HG03139 (cell line): Measurements from ENCODE around the gene CHAF1A.
A peak's percentile ranks its signal among the peaks of the same experiment; 100 is the strongest.

Experiments used
- ATAC-seq: cut with Tn5 transposase; IDR thresholded peaks from one replicate; pipeline ENCODE4 v1.9.1; 2021; ENCODE audit not compliant: unreplicated experiment

The CHAF1A gene

DNA sequence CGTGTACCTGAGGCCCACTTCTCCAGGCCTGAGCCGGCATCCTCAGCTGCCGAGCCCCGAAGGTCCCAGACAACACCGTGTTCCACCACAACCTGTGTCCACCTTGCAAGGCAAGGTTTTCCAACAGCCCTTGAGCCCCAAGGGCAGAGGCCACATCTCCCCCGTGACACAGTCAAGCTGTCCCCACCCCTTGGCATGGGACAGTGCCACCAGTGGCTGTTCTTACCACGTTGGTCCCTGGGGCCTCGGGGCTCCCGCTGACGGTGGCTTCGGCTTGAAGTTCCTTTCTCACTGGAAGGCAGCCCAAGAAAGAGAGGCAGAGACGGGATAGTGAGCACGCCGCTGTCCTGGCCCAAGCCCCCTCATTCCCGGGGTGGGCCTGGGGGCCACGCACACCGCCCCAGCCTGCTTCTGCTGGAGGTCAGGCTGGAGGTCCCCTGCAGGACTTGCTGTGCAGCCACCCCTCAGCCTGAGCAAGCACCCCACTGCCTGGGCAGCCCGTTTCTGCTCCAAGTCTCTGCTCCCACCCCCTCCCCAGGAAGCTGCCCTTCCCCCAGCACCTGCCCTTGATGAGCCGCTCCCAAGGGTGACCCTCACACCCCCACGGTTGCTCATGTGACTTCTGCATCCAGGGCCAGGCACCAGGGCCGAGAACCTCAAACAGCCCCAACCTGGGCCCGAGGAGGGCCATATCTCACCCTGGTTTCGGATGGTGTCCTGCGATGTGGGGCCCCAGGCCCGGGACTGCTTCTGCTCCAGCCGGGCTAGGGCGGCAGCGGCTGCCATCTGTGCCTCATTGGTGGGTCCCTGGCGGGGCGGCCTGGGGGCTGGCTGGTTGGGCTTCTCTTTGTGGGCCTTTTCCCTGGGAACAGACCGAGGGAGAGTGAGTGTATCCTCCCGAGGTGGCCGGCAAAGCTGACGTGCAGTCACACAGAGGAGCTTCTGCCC lies 51.1 kb downstream of the CHAF1A start:
- ATAC-seq = no peak

DNA sequence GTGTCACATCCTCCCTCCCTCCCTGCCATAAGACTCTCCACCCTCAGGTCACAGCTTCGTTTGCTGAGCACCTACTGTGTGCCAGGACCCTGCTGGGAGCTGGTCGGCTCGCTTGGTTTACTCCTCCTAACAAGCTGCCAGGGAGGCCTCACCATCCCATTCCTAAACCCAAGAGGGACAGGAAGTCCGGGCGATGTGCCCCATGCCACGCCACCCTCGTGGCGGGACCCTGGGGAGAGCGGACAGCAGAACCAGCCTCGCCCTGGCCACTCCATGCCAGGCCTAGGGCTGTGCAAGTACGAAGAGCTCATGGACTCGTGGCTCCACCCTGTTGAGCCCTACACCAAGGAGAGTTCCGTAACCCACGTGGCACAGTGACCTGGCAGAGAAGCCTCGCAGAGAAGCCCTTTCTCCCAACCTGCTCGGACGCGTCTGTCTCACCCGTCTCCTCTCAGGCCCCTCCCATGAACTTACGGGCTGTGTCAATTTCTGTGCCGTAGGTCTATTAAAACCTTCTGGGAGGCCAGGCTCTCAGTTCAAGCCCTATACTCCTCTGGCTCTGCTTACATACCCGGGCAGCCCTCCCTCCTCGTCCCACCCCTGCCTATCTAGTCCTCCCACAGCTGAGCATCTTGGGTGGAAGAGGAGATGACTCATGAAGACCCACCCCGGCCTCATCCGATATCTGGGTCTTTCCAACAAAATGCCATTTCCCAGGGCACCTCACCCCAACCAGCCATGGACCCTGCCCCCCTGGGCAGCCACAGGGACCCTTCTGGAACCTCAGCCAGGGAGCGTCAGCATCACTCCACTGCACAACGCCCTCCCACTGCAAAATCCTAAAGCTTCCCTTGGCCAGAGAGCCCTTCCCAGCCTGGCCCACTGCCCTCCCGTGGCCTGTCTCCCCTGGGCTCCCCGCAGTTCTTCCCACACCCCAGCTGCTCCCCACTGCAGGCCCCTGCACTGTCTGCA lies 52.6 kb downstream of the CHAF1A start:
- no peak for ATAC-seq

DNA sequence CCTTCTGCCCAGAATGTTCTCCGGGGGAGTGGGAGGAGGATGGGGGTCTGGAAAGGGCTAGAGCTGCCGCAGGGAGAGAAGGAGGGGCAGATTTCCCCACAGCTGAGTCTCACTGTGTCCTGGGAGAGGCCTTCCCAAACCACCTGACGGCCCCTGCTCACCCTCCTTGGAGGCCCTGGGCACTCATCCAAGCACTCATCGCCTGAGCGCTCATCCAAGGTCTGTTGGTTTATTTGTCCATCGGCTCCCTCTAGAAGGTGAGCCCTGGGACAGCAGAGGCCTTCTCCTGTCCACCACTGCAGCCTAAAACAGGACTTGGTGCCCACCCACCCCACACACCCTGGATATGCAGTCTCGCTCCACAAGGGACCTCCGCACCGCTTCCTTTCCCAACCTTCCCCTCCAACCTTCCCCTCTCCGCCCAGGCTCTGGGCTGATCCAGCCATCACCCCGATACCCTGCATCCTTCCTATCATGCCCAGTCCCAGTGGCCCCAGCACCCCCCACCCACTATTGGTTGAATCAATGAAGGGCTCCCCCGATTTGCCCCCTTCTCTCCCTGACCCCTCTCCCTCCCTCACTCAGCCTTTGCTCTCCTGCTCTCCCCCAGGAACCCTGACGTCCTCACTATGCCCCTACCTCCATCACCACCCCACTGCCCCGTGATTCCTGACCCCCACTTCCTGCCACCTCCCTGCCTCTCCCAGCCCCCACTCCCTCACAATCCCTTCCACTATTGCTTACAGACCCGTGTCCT lies 53.5 kb downstream of the CHAF1A start:
- no peak for ATAC-seq

DNA sequence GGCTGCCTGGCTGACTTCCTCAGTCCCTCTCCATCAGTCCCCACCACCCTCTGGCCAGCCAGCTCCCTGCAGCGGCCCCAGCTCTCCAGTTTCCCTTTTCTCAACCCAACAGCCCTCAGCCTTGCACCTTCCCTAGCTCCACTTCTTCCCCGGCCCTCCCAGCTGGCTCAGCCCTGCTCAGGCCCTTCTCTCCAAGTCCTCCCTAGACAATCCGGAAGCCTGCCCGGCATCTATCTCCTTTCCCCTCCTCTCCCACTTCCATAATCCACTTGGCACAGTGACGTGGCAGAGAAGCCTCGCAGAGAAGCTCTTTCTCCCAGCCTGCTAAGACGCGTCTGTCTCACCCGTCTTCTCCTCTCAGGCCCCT lies 54.0 kb downstream of the CHAF1A start:
- ATAC-seq = no peak

DNA sequence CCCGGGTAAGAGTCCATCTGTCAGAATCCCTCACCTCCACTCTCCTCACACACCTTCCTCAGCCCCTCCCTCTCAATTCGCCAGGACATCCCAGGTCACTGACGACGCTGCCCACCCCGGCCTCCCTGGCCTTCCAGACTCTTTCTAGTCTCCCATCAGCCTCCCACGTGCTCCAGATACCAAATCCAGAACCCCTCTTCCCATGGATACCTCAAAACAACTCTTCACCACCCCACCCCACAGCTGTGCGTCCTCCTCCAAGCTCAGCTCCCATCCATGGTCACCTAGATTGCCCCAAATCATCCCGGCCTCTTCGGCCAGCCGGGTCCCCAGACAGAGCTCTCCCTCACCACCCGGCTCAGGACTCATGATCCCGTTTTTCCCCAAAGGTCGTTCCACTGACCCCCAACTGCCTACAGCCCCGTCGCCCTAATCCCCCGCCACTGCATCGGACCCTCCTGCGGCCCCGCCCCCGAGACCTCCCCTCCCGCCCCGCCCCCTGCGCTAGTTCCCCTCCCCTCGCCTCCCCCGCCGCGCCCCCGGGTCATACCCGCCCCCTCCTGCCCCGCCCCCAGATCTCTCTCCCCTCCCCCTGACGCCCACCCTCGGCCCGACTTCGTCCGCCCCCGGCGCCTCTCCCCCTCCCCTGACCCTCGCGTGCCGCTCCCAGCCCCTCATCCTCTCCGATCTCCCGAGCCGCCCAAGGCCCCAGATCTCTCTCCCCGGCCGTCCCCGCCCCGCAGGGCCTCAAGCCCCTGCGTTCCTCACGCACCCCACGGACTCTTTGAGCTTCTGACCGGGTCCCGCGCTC lies 54.6 kb downstream of the CHAF1A start:
- peak; percentile 11 for ATAC-seq

DNA sequence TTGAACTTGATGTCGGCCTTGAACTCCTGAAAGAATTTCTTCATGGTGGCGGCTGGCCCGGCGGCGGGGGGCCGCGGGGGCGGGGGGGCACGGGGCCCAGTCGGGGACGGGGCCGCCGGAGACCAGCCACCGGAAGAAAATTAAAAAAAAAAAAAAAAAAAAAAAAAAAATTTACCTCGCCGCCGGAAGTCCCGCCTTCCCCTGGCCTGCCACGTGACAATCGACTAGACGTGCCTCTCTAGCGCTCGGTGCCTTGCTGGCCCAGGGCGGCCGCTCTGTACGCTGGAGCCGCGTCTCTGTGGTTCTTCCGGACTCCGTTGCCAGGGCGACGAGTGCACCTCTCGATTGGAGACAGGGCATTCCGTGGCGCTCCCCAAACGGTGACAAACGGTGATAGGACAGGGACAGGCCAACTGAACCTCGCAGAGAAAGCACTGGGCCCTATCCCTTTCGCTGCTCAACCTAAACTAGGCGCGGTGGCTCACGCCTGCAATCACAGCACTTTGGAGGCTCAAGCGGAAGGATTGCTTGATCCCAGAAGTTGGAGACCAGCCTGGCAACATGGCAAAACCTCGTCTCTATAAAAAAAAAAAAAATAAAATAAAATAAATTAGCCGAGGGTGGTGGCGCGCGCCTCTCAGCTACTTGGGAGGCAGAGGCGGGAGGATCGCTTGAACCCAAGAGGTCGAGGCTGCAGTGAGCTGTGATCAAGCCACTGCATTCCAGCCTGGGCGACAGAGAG lies 55.4 kb downstream of the CHAF1A start, which contains the start of gene UBXN6:
Gene UBXN6, minus strand, starts transcription at position 141 of the 742 bp plus-strand sequence. Its CDS starts 97 bp downstream, at position 44.
- peak; percentile 73 for ATAC-seq

DNA sequence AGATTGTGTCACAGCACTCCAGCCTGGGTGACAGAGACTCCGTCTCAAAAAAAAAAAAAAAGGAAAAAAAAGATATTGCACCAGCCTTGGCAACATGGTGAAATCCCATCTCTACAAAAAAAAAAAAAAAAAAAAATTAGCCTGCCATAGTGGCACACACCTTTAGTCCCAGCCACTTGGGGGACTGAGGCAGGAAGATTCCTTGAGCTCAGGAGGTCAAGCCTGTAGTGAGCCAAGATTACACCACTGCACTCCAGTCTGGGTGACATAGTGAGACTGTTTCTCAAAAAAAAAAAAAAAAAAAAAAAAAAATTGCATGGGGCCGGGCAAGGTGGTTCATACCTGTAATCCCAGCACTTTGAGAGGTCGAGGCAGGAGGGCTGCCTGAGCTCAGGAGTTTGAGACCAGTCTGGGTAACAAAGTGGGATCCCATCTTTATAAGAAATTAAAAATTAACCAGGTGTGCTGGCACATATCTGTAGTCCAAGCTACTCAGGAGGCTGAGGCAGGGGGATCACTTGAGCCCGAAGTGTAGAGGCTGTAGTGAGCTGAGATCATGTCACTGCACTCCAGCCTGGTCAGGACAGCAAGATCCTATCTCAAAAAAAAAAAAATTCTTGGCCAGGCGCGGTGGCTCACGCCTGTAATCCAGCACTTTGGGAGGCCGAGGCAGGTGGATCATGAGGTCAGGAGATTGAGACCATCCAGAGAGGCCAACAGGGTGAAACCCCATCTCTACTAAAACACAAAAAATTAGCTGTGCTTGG lies 62.6 kb downstream of the CHAF1A start:
- ATAC-seq = no peak

DNA sequence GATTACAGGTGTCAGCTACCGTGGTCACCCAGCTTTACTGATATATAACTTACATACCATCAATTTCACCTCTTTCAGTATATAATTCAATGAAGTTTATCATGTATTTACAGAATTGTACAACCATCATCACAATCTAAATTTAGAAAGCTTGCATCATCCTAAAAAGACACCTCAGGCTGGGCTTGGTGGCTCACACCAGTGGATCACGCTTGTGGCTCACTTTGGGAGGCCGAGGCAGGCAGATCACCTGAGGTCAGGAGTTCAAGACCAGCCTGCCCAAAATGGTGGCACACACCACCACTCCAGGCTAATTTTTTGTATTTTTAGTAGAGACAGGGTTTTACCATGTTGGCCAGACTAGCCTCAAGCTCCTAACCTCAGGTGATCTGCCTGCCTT lies 65.4 kb downstream of the CHAF1A start:
- no peak for ATAC-seq

DNA sequence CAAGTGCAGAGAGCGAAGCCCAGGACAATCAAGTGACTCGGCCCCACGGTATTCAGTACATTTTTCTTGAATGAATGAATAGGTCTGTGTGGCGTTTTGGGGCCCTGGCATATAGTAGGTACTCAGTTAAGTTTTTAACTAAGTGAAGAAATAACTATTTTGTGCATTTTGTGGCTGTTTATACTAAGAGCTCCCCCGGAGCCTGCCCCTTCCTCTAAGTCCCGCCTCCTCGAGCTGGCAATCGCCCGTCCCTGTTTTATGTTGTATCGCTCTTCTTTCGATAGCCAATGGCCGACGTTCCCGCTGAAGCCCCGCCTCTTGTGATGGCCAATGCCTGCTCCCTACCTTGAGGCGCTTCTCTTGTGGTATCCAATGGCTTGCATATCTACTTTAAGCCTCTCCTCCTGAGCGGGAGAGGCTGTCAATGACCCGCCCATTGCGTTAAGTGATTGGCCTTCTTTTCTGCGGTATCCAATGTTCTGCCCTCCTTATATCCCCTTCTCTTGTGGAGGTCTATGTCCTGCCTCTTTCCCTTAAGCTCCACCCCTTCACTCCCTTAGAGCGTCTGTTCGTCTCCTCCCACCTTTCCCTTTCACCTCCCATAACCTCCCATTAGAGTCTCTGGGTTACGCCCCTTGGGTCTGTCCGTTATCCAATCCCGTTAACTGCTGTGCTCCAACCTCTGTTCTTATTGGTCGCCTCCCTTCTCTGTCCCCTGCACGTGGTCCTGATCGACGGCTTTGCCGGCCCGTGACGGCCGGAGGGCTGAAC lies 69.1 kb downstream of the CHAF1A start:
- ATAC-seq = peak; percentile 79

DNA sequence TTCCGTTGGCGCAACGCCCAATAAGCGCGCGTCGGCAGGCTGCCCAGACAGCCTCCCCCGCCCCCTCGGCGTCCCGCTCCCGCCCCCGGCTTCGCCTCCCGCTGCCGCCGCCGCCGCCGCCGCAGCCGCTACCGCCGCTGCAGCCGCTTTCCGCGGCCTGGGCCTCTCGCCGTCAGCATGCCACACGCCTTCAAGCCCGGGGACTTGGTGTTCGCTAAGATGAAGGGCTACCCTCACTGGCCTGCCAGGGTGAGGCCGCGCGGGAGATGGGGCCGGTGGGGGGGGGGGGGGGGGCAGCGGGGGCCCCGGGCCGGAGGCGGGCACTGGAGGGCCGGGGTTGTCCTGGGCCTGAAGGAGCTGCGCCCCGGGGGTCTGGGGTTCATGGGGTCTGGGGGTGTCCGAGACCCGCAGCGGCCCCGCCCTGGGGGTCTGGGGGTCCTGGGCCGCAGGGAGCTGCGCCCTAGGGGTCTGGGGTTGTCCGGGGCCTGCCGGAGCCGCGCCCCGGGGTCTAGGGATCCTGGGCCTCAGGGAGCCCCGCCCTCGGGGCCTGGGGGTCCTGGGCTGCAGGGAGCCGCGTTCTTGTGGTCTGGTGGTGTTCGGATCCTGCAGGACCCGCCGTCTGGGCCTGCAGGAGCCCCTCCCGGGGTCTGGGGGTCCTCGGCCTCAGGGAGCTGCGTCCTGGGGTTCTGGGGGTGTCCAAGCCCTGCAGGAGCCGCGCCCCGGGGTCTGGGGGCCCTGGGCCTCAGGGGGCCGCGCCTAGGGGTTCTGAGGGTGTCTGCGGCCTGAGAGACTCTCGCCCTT lies 69.9 kb downstream of the CHAF1A start, which contains the start of gene HDGFL2:
Gene HDGFL2, plus strand, starts transcription at position 124 of the 801 bp plus-strand sequence. Its CDS starts 54 bp downstream, at position 178.
- ATAC-seq = no peak

DNA sequence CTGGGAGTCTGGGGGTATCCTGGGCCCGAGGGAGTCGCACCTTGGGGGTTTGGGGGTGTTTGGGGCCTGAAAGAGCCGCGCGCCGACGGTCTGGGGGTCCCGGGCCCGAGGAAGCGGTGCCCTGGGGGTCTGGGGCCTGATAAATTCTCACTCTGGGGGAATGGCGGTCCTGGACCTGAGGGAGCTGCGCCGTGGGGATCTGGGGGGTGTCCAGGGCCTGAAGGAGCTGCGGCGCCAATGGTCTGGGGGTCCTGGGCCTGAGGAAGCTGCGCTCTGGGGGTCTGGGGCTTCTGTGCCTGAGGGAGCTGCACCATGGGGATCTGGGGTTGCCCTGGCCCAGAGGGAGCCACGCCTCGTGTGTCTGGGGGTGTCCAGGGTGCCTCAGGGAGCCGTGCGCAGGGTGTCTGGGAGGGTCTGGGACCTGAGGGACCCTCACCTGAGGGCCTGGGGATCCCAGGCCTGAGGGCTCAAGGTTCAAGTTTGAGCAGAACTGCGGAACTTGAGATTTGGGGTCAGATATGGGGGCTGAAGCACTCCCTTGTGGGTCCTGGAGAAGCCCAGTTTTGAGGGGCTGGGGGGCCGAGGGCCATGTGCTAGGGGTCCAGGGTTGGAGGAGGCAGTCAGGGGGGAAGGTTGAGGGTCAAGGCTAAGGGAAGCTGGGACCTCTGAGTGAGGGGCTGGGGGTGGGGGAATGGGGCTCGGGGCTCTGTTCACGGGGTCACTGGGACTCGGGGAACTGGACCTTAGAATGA lies 70.7 kb downstream of the CHAF1A start:
- no peak for ATAC-seq

DNA sequence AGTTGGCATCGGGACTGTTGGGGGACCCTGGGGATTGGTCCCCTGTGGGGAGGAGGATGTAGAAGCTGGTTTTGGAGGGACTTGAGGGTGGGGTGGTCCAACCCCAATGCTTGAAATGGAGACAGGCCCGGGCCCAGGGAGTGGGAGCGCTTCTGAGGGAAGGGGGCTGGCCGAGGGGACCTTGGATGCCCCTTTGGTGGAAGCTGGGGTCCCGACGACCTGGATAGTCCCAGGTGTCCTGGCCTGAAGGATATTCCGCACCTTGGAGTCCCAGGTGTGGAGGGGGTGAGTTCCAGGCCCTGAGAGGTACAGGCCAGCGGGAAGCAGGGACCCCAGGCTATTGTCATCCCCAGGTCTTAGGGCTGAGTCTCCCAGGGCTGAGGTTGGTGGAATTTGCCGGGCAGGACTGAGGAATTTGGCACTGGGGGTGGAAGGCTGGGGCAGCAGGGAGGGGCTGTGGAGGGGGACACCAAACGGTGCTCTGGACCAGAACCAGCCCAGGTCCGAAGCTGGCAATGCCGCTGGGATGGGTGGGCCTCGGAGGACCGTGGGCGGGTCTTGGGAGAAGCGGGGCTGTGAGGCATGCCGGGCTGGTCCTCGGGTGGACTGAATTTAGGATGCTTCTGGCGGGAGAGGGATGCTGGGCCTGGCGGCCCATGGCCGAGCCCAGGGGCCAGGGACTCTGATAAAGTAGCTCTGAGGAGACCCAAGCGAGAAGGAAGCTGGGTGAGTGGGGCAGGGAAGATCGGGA lies 71.5 kb downstream of the CHAF1A start:
- ATAC-seq = no peak

DNA sequence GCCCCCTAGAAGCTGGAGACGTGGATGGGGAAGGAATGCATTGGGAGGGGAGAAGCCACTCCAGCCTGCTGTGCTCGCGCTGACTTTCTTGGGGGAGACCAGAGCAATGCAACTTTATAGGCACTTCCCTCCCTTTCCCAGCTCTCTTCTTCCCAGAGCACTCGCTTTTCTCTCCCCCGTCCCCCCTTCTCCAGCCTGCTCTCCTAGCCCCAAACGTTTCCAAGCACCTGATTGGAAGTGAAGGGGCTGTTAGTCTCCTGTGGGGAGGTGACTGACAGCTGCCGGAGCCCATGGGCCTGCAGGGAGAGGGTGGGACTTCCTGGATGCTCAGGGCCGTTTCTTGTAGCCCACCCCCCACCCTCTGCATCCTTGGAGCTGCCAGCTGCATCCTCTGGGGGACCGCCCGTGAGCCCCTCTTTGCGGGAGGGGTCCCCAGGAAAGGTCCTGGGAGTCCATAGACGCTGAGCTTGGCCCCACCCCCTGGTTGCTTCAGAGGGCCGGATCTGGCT lies 72.1 kb downstream of the CHAF1A start:
- no peak for ATAC-seq

DNA sequence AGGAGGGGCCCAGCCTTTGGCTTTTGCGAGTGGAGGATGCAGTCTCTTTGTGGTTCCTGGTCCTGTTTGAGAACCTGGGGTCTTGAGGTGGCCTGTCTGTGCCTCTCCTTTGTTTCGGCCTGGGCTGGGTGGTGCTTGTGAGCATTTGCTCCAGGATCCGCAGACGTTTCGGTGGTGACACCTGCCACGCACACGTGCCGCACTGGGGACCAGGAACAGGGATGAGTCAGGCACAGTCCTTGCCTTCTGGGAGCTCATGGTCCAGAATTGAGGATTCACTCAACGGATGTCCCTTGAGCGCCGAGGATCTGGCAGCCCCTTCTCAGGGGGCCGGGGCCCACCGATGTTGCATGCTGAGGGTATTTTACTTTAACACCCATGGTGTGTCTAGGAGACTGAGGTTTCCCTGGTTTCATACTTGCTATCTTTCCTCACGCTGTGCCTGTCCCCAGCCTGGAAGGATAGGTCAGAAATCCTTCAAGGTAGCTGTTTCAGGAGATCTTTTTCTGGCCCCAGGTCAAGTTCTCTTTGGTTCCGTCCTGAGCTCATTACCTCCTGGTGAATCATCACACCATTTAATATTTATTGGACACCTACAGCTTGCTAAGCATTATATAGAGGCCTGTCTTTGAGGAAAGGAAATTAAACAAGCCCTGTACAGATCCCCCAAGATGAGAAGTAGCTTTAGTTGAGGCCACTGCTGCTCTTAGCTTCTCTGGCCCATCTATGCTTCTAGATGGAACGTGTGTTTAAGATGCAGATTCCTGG lies 74.8 kb downstream of the CHAF1A start:
- ATAC-seq = no peak
